Gastroesophageal sphincter (tissue), 4 donors: ENCODE measurements around the gene STARD8. TPM values are rescaled to one million over a fixed set of nuclear protein-coding genes. Genes with fewer than 3 reads are reported as not detected.

Experiments
- ATAC-seq: fragments of 150-250 bp; one replicate; pipeline ENCODE4 v1.9.1; 2016; ENCODE audit warnings: mild to moderate bottlenecking, moderate library complexity
- H3K27ac ChIP-seq, 4 donors: fragments of 200-600 bp; sonication (generic) in 3 of 4; 1 replicate in 3 of 4; 2 replicates in 1 of 4; pipeline ENCODE4 v1.5.1; 2016 to 2019
- H3K27me3 ChIP-seq: fragments of 200-600 bp; sonication (generic); one replicate; pipeline ENCODE4 v1.5.1; 2019
- H3K36me3 ChIP-seq, 2 donors: fragments of 200-600 bp; sonication (generic); one replicate each; pipeline ENCODE4 v1.5.1; 2019; ENCODE audit warnings: control low read depth in 1 of 2
- H3K4me1 ChIP-seq, 3 donors: fragments of 200-600 bp; sonication (generic); 1 replicate in 2 of 3; 2 replicates in 1 of 3; pipeline ENCODE4 v1.5.1; 2016 to 2019; ENCODE audit warnings: control low read depth in 2 of 3
- H3K4me3 ChIP-seq, 2 donors: fragments of 200-600 bp; sonication (generic); one replicate each; pipeline ENCODE4 v1.5.1; 2019; ENCODE audit warnings: mild to moderate bottlenecking in 1 of 2, moderate library complexity in 1 of 2
- H3K9me3 ChIP-seq, 3 donors: fragments of 200-600 bp; sonication (generic); one replicate each; pipeline ENCODE4 v1.5.1; 2017 to 2019; ENCODE audit warnings: control low read depth in 2 of 3
- EP300 ChIP-seq: sonication (generic); formaldehyde crosslinking; IDR thresholded peaks from one replicate; pipeline ENCODE4 v1.6.1; 2017; ENCODE audit warnings: antibody characterized with exemption, mild to moderate bottlenecking
- POLR2A ChIP-seq, 2 donors: fragments of 450-650 bp; IDR thresholded peaks; one replicate each; pipeline ENCODE4 v1.6.1; 2017; ENCODE audit warnings: antibody characterized with exemption in 2 of 2, mild to moderate bottlenecking in 2 of 2, moderate library complexity in 1 of 2
- POLR2AphosphoS5 ChIP-seq: sonication (generic); formaldehyde crosslinking; IDR thresholded peaks from one replicate; pipeline ENCODE4 v1.6.1; 2017; ENCODE audit warnings: antibody characterized with exemption
- WGBS, 2 donors: methylation state at CpG; one replicate each; pipeline ENCODE4 v1.1.5; 2018; ENCODE audit warnings: low coverage in 1 of 2; 5-methylcytosine and 5-hydroxymethylcytosine counted together
- total RNA-seq, 4 donors: library from RNA; depleted of rRNA; stranded (reverse); fragments of >200 nt; gene quantifications; one replicate each; pipeline ENCODE4 v1.1.0, GENCODE V29; 2016
- TF ChIP-seq, protein P1 (sequence below), 4 experiments: fragments of 200-600 bp in 2 of 4; fragments of 450-650 bp in 2 of 4; sonication (generic) in 1 of 4; IDR thresholded peaks; one replicate each; pipeline ENCODE4 v1.5.1; 2017 to 2019; ENCODE audit warnings: antibody characterized with exemption in 4 of 4, mild to moderate bottlenecking in 2 of 4, moderate library complexity in 2 of 4

STARD8 gene
- total RNA-seq, 4 donors from 2014 or later: 8.9 to 15.8 (median 10.8) TPM

DNA sequence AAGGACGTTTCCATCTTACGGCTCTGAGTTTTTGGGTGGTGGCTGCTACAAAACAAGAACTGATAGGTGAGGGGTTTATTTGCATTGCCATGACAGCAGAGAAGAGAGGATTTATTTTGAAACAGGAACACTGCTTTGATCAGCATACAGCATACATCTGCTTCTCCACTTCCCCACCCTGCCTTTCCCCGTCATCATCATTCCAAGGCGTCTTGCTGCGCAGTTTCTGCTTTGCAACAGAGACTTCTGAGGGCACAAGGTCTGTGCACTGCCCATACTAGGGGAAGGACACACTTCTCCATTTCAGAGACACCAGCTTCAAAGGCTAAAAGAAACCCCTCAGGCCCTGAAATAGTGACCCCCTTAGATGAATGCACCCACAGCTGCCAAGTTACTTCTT lies 19.1 kb downstream of the STARD8 start:
- Histone ChIP-seq H3K4me3 (no peak overlapping the region), H3K27ac (peak overlapping the region in 1 of 4 donors; percentile 19), H3K4me1 (peaks cover 0 to 11% (median 0%) of the 10 kb centered on the region in 3 donors), H3K27me3 (no peaks in the 10 kb centered on the region), H3K36me3 (no peaks in the 10 kb centered on the region), H3K9me3 (no peaks in the 10 kb centered on the region)
- no peak for TF ChIP-seq POLR2AphosphoS5
- no peak for TF ChIP-seq EP300
- no peak for TF ChIP-seq POLR2A (IDR thresholded peaks at IDR 0.05)
- TF ChIP-seq, protein P1, sequence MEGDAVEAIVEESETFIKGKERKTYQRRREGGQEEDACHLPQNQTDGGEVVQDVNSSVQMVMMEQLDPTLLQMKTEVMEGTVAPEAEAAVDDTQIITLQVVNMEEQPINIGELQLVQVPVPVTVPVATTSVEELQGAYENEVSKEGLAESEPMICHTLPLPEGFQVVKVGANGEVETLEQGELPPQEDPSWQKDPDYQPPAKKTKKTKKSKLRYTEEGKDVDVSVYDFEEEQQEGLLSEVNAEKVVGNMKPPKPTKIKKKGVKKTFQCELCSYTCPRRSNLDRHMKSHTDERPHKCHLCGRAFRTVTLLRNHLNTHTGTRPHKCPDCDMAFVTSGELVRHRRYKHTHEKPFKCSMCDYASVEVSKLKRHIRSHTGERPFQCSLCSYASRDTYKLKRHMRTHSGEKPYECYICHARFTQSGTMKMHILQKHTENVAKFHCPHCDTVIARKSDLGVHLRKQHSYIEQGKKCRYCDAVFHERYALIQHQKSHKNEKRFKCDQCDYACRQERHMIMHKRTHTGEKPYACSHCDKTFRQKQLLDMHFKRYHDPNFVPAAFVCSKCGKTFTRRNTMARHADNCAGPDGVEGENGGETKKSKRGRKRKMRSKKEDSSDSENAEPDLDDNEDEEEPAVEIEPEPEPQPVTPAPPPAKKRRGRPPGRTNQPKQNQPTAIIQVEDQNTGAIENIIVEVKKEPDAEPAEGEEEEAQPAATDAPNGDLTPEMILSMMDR (IDR thresholded peaks at IDR 0.05): no peak
- 100% methylated on average over 3 of the region's 5 CpGs; no CpG with 5 or more reads in 1 of the 2 donors for whole genome bisulfite sequencing, 2 donors
- ATAC-seq: peak; percentile 46

DNA sequence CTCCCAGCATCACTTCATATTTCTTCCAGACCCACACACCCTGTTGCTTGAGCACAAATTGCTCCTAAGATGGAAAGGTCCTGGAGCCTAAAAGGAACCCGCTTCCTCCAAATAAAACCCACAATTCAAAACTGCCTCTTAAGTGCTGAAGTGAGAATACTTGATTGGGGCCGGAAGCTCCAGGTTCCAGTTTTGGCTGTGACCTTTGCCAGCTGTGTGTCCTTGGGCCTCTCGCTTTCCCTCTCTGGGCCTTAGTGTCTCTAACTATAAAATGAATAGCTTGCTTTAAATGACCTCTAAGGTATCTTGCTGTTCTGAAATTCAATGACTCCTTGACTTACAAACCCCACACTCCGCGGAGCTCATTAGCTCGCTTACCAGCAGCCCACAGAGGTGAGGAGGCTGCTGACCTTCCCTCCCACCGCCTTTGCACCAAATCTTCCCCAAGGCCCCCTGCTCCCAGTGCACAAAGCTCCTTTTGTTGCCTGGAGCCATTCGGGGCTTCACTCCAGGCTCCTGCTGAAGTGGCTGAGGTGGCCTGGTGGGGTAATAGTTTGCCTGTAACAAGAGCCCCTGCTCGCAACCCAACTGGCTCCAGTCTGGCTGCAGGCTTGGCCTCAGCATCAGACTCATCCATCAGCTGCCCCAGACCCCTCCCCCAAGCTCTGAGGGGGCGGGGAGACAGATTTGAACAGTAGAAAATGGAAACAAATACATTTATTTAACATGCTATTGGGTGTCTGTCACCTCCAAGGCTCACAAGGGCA lies 21.8 kb downstream of the STARD8 start:
- no peak for TF ChIP-seq POLR2AphosphoS5
- no peak for TF ChIP-seq EP300
- TF ChIP-seq POLR2A (IDR thresholded peaks at IDR 0.05): no peak
- TF ChIP-seq, protein P1 (IDR thresholded peaks at IDR 0.05): no peak
- Histone ChIP-seq H3K27ac (no peak overlapping the region), H3K4me3 (no peak overlapping the region)

DNA sequence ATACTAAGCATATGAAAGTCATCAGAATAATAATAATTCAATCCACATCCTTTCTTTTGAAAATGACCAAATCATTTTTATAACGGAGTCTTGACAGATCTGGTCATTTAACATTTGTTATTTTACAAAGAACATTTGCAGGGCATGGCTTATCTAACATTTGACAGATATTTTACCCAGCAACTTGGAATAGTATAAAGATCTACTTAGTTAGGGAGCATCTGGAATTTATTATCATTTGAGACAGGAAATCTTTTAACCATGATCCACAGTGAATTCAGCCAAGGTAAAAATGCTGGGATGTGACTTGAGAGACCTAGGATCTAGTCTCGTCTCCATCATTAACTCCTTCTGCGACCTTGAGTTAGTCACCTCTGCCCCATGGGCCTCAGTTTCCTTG lies 22.4 kb downstream of the STARD8 start:
- Histone ChIP-seq H3K4me1 (peaks cover 0 to 19% (median 0%) of the 10 kb centered on the region in 3 donors), H3K27me3 (no peaks in the 10 kb centered on the region), H3K27ac (no peak overlapping the region), H3K9me3 (no peaks in the 10 kb centered on the region), H3K4me3 (no peak overlapping the region), H3K36me3 (no peaks in the 10 kb centered on the region)
- no peak for ATAC-seq
- 63 to 78% methylated on average over 3 of the region's 3 CpGs for WGBS, 2 donors
- TF ChIP-seq, protein P1 (IDR thresholded peaks at IDR 0.05): no peak
- no peak for TF ChIP-seq EP300
- no peak for TF ChIP-seq POLR2A (IDR thresholded peaks at IDR 0.05)
- TF ChIP-seq POLR2AphosphoS5: no peak

More for the DNA sequence above, 21.8 kb downstream of the STARD8 start:
- Histone ChIP-seq H3K27me3 (no peaks in the 10 kb centered on the region), H3K4me1 (peaks cover 0 to 19% (median 0%) of the 10 kb centered on the region in 3 donors), H3K36me3 (no peaks in the 10 kb centered on the region), H3K9me3 (no peaks in the 10 kb centered on the region)
- no peak for ATAC-seq
- 59 to 98% methylated on average over 2 to 4 of the region's 10 CpGs for WGBS, 2 donors

DNA sequence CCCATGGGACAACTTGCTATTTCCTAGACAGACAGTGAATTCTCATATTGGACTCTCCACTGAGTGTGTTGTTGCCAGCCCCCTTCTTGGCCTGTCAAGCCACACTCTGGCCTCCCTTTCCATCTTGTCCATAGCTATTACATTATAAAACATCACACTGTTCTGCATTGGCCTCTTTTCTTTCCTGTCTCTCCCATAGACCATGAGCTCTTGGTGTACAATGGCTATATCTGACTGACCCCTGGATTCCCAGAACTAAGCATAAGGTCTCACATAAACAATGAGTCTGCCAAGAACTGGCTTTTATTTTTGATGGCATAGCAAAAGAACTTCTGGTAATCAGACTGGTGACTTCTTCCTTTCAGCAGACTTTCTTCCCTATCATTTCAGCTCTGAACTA lies 23.8 kb downstream of the STARD8 start:
- no peak for ATAC-seq
- Histone ChIP-seq H3K27ac (peak overlapping the region in 1 of 4 donors; percentile 51), H3K4me1 (peaks cover 0 to 19% (median 0%) of the 10 kb centered on the region in 3 donors), H3K9me3 (no peaks in the 10 kb centered on the region), H3K36me3 (no peaks in the 10 kb centered on the region), H3K4me3 (no peak overlapping the region), H3K27me3 (no peaks in the 10 kb centered on the region)
- no peak for TF ChIP-seq EP300
- TF ChIP-seq POLR2A (IDR thresholded peaks at IDR 0.05): no peak
- TF ChIP-seq, protein P1 (IDR thresholded peaks at IDR 0.05): no peak
- TF ChIP-seq POLR2AphosphoS5: no peak
